SKM-1 treated with dmso at 0.1 percent for 144 hours (cell line): Measurements from ENCODE around the gene TPI1.
"Not testable (repeated sequence)": the region's sequence is repeated elsewhere in the genome, so short reads cannot be mapped to it uniquely, and the experiment has no call there.

Experiments
- DNase-seq: peaks from one replicate; lab custom pipeline; 2025; ENCODE audit not compliant: unreplicated experiment; lab: John Stamatoyannopoulos, UW

Gene TPI1

DNA sequence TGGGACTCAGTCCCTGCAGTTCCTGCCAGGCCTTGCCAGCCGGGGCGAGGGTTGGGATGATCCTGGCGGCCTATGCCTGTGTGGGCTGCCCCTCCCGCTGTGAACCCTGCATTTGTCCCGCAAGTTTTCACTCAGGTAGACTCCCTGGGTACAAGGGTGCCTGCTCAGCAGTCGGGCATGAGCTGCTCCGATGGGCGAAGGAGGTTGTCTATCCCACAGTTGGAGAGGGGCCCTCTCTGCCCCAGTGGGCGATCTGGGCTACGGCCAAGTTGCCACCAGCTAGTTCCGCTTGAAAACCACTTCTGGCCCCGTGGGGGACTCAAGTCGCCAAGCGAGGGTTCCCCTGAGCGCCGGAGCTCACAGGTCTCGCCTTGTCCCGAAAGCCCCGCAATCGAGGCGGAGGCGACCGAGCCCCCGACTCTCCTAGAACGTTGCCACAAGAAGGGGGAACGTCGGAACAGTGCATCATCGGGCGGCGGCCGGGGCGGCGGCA, 365 bp upstream of the TPI1 start:
- DNase-seq: no peak

DNA sequence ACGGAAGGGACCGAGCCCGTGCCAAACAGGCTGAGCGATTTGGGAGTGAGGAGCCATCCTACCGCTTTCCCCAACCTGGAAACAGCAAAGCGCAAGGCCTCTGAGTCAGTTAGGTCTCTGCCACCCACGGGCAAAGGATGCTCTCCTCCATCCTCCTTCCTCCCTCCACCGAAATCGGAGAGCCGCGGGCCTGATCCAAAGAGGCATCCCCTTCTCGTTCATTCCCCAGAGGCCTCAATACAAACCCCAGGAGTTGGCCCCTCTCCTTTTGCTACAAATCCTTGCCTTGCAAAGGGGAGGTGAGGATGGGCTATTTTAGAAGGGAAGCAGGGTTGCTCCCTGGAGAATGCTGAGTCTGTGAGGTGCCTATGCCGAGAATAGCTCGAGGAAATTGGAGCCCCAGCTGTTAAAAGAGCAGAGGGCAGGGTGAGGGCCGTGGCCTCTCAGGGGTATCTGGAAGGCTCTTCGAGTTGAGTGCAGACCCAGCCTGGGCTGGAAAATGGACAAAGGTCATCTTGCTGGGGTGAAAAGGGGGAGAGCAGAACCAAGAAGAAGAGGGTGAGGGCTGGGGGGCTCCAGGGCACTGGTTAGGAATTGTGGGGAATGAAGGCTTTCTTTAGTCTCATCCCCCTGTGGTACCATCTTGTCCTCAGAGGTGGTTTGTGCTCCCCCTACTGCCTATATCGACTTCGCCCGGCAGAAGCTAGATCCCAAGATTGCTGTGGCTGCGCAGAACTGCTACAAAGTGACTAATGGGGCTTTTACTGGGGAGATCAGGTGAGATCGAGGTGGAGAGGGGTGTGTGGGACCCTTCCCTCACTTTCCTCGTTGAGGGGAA, 1.1 kb downstream of the TPI1 start:
- DNase-seq: no peak

DNA sequence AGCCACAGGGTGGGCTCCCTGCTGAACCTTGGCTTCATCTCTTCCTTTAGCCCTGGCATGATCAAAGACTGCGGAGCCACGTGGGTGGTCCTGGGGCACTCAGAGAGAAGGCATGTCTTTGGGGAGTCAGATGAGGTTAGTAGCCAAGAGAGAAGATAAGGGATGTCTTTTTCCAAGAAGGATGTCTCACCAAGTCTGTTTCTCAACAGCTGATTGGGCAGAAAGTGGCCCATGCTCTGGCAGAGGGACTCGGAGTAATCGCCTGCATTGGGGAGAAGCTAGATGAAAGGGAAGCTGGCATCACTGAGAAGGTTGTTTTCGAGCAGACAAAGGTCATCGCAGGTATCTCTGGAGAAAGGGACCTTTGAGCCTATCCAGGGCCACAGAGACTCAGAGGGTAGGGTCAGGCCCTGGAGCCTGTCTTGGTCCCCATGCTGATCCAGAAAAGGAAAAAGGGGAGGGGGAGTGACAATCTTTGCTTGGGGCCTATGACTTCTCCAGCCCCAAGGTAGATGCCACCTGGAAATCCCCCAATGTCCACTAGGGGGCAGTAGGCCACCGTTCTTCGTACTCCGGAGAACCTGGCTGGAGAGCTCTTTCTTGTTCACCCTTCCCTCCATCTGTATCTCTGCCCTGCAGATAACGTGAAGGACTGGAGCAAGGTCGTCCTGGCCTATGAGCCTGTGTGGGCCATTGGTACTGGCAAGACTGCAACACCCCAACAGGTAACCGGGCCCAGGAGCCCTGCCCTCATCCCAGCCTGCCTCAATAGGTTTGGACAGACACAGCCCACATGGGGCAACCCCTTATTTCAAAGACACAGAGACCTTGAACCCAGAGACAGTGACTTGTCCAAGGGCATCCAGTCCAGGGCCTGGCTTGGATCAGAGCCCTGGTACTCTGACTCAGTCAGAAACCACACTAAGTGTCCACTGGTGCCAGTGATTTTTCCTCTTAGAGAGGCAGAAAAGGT, 2.0 kb downstream of the TPI1 start:
- peak; percentile 24 for DNase-seq

DNA sequence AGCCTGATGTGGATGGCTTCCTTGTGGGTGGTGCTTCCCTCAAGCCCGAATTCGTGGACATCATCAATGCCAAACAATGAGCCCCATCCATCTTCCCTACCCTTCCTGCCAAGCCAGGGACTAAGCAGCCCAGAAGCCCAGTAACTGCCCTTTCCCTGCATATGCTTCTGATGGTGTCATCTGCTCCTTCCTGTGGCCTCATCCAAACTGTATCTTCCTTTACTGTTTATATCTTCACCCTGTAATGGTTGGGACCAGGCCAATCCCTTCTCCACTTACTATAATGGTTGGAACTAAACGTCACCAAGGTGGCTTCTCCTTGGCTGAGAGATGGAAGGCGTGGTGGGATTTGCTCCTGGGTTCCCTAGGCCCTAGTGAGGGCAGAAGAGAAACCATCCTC, 3.0 kb downstream of the TPI1 start:
- not testable (repeated sequence) for DNase-seq

DNA sequence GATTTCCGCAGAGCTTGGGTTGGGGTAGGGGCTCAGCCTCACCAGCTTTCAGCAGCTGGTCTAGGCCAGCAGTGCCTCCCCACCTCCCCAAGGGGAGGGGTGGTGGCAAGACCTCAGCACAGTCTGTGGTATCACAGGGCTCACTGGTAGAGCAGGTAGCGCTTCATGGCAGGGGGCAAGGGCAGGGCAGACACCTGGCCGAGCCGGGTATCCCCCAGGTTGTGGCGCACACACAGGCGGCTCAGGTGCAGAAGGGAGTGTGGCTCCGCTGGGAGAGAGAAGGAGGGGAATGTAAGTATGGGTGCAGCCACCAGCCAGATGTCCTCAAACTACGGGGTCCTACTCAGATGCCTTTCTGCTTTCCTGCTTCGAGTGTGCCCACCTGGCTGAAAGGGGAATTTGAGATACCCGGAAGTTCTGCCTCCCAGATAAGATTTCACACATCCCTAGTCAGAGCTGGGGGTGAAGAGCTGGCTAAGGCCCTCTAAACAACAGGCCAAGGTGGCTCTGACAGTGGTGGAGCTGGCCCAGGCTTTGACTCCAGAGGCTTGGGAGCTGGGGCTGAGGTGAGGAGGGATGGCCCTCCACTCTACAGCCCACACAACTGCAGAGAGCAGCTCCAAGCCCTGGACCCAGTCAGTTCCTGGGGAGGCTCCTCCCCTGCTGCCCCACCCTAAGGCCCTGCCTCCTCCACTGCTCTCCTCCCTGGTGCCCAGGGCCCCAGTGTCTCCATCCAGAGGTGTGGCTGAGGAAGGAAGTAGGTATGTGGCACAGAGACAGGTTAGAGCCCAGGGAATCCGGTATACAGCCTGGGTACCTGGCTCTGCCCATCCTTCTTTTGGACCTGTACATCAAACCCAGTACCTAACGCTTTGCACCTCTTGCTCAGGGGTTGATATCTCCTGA, 4.0 kb downstream of the TPI1 start:
- no peak for DNase-seq

DNA sequence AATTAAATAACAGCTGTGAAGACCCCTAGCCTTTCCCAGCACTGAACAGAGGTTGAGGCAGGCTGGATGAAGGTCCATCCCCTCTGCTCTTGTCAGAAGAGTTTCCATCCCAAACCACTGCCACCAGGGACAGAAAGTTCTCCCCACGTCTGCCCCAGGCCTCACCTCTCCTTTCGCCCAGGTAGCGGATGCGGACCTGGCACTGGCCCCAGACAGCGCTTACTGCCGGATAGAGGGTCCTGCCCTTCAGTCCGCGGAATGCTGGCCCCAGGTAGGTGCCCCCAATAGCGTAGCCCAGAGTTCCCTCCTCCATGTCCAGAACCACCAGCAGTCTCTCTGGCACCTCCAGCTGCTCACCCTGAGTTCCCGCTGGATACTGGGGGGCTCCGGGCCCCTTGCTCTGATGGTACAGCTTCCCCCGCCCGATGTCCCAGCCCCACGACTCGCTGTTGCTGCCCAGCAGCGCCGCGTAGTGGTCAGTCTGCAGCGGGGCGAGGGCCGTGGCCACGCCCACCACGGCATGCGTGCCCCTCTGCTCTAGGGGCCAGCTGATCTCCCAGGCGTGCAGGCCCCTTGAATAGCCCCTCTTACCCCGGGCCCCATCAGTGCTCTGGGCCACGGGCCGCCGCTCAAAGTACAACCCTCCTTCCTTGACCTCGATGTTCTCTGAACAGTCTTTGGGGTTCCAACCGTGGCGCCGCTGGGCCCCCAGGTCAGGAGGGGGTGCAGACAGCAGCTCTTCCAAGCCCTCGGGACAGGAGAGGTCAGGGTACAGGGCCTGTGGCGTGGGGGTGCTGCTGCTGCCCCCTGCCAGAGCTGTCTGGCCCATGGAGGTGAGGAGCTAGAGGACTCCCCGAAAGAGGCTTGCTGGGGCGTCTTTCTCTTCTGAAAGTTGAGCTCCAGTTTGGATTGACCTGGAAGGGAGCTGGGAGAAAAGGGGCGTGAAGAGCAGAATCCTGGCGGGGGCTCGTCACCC, 5.0 kb downstream of the TPI1 start:
- no peak for DNase-seq

DNA sequence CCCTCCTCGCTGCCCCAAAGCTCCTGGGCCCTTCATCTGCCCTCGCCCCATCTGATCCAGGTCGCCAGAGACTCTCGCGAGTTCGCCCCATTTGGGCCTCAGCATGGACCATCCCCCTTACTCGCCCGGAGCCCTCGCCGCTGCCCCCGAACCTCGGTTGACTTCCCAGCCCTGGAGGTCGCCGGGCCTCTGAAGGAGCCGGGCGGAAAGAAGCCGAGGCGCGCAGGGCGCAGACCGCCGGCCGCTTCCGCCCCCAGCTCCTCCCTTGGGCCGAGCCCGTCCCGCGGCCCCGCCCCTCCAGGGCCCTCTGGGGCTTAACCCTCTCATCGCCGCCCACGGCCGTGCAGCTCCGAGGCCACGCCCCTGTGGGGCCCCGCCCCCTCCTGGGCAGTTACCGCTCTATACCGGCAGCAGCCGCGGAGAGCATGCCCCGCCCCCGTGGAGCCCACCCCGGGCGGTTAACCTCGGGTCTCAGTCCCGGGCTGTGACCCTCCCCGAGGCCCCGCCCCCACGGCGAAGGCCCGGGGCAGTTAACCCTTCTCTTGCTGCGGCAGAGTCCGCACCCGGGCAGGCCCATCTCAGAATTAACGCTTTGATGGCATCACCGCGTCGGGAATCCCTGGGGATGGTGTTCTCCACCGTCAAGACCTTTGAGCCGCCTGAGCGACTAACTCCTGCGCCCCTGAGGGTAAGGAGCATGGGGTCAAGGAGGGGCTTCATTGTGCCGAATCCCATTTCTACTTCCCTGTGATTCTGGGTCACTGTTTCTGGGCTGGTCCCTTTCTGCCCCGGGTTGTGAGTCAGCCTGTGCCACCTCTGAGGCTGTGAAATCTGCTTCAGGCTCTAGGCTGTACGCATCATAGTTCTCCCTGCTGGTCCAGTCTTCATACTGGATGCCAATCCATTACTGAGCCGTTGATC, 6.0 kb downstream of the TPI1 start, which contains the start of gene SPSB2:
SPSB2 (minus strand) TSS at position 210 of the 921 bp plus-strand sequence. CDS start 402 bp downstream, outside the sequence.
- DNase-seq: peak; percentile 78

DNA sequence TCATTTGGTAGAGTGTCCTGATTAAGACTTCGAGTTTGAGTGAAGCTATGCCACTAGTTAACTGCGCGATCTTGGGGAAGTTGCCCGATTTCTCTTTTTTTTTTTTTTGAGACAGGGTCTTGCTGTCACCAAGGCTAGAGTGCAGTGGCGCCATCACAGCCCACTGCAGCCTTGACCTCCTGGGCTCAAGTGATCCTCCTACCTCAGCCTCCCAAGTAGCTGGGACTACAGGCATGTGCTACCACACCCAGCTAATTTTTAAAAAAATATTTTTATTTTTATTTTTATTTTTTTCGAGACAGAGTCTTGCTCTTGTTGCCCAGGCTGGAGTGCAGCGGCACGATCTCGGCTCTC, 6.7 kb downstream of the TPI1 start:
- not testable (repeated sequence) for DNase-seq

DNA sequence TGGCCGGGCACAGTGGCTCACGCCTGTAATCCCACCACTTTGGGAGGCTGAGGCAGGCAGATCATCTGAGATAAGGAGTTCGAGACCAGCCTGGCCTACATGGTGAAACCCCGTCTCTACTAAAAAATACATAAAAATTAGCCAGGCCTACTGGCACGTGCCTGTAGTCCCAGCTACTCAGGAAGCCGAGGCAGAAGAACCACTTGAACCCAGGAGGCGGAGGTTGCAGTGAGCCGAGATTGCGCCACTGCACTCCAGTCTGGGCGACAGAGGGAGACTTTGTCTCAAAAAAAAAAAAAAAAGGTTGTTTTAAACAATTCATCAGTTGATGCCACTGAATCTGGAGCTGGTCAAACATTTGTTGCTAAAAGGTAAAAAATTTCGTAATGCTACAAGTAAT, 12.5 kb downstream of the TPI1 start:
- DNase-seq: not testable (repeated sequence)

DNA sequence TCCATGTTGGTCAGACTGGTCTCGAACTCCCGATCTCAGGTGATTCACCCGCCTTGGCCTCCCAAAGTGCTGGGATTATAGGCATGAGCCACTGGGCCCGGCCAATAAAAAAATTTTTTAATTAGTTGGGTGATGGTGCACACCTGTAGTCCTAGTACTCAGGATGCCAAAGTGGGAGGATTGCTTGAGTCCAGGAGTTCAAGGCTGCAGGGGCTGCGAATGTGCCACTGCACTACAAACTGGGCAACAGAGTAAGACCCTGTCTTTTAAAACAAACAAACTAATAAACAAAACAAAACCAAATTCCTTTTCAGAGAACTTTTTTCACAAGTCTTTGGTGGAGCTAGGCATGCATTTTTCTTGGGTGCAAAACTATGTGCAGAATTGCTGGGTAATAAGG, 15.9 kb downstream of the TPI1 start:
- DNase-seq: no peak

DNA sequence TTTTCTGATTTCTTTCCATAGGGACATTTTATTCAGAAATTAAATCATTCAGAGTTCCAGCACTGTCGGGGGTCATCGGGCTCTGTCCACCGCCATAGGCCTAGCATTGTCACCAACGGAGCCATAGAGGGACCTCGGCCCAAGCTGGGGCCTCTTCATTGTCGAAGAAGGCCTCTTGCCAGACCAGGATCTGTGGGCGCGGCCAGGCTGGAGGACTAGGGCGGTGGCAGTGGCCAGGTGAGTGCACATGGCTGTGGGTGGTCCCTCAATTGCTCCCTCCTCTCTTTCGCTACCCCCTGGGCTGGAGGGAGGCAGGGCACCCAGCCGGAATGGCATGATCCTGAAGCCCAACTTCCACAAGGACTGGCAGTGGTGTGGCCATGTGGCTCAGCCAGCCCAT, 16.4 kb downstream of the TPI1 start:
- DNase-seq: no peak

DNA sequence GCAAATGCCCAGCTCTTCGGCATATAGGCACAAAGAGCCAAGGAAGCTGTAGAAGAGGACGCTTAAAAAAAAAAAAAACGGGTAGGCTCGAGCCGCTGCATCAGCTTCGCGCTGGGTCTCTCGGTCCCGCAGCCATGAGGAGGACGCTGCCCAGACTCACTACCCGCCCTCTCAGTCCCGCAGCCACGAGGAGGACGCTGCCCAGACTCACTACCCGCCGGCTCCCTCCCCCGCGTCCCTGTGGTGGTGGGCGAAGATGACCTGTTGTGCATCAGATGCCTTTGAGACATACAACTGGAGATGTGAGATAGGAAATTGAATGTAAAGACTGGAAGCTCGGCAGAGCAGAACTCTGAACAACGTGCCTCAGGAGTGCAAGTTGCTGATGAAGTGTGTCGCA, 17.2 kb downstream of the TPI1 start:
- DNase-seq: no peak

DNA sequence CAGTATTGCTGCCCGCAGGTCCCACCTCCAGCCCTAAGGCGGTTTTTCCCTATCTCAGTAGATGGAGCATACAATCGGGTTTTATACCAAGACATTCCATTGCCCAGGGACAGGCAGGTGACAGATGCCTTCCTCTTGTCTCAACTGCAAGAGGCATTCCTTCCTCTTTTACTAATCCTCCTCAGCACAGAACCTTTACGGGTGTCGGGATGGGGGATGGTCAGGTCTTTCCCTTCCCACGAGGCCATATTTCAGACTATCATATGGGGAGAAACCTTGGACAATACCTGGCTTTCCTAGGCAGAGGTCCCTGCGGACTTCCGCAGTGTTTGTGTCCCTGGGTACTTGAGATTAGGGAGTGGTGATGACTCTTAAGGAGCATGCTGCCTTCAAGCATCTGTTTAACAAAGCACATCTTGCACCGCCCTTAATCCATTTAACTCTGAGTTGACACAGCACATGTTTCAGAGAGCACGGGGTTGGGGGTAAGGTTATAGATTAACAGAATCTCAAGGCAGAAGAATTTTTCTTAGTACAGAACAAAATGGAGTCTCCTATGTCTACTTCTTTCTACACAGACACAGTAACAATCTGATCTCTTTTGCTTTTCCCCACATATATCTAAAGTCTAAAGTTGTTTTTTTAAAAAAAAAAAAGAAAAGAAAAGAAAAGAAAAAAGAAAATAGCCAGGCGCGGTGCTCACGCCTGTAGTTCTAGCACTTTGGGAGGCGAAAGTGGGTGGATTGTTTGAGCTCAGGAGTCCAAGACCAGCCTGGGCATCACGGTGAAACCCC, 19.1 kb downstream of the TPI1 start:
- not testable (repeated sequence) for DNase-seq

DNA sequence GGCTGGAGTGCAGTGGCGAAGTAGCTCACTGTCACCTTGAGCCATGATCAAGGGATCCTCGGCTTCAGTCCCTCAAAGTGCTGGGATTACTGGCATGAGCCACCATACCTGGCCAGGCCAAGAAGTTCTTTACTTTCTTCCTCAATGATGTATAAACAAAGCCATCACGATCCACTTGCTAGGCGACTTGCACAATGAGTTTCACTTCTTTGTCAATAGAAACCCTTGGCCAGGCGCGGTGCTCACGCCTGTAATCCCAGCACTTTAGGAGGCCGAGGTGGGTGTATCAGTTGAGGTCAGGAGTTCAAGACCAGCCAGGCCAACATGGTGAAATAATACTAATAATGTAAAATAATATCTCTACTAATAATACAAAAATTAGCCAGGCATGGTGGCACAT, 20.1 kb downstream of the TPI1 start:
- no peak for DNase-seq

DNA sequence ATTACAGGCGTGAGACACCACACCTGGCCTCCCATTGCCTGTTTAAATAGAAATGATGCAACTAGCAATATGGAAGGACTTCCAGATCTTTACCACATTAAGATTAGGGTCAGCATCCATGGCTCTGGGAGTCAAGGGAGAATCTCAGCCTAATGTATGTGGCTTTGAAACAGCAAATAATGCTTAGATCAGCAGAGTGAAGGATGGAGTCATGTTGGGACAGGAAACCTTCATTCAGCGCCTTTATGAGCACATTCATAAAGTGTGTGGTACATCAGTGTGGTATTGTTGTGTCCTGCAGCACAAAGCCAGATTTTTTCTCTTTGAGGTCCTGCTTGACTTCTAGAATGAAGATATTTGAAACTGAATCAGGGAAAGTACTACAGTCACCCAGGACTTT, 21.0 kb downstream of the TPI1 start:
- no peak for DNase-seq

DNA sequence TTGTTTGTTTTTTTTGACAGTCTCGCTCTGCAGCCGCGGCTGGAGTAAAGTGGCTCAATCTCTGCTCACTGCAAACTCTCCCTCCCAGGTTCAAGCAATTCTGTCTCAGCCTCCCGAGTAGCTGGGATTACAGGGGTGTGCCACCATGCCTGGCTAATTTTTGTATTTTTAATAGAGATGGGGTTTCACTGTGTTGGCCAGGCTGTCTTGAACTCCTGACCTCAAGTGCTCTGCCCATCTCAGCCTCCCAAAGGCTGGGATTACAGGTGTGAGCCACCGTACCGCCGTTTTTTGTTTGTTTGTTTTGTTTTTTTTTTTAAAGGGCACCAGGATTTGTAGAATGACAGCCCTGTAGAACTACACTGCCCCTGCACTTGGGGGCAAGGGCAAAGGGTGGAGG, 21.5 kb downstream of the TPI1 start:
- DNase-seq: not testable (repeated sequence)

DNA sequence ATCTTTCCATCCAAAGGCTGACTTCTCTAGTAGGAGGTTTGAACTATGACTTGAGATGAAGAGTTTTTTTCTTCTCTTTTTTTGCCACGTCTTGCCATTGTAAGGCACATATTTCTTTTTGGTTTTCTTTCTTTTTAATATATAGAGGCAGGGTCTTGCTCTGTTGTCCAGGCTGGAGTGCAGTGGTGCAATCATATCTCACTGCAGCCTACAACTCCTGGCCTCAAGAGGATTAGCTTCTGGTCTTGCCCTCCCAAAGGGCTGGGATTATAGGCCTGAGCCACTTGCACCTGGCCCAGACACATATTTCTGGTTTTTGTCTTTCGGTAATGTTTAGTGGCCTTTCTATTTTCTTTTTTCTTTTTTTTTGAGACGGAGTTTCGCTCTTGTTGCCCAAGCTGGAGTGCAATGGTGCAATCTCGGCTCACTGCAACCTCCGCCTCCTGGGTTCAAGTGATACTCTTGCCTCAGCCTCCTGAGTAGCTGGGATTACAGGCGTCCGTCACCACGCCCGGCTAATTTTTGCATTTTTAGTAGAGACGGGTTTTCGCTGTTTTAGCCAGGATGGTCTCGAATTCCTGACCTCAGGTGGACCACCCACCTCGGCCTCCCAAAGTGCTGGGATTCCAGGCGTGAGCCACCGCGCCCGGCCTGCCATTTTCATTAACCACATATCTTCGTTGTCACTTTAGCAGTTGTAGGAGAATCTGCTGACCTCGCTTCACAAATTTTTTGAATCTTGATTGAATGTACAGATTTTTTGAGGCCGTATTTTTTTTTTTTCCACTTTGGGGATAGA, 22.6 kb downstream of the TPI1 start:
- not testable (repeated sequence) for DNase-seq
